Endothelial cell of hepatic sinusoid (primary cell): ENCODE measurements around the gene HDAC9.

Experiments
- in situ Hi-C: cut with HindIII; loops from 2 replicates; pipeline ENCODE4 v1.10.0; 2017; ENCODE audit warnings: low sequenced_read_pairs

Gene HDAC9

GRCh38 chr7:18771834-18772566 is 276.5 kb downstream of the HDAC9 start:
- in situ Hi-C loops: no loop called here

- in situ Hi-C loops: no loop called here
Observed at GRCh38 chr7:18772567-18772965, 277.0 kb downstream of the HDAC9 start.

GRCh38 chr7:18777314-18777713 is 281.8 kb downstream of the HDAC9 start:
- in situ Hi-C loops: no loop called here

- in situ Hi-C loops: no loop called here
Observed at GRCh38 chr7:18778594-18778993, 283.0 kb downstream of the HDAC9 start.

DNA sequence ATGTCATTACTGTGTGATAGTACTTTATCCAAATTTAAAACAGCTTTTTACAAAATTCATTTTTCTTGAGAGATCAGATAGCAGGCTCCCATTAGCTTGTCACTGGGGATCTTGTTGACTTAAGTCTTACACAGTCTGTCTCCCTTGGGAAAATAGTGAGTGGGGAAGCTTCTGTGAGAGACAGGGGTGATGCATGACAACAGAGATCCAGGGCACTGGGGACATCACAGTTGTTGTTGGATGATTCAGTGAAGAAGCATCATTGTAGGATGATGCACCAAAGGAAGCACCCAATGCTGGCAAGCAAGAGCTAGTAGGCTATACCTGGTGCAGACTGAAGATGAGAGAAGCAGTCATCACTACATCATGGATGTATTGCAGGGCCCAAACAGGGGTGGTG is 284.7 kb downstream of the HDAC9 start:
- in situ Hi-C loops: no loop called here

DNA sequence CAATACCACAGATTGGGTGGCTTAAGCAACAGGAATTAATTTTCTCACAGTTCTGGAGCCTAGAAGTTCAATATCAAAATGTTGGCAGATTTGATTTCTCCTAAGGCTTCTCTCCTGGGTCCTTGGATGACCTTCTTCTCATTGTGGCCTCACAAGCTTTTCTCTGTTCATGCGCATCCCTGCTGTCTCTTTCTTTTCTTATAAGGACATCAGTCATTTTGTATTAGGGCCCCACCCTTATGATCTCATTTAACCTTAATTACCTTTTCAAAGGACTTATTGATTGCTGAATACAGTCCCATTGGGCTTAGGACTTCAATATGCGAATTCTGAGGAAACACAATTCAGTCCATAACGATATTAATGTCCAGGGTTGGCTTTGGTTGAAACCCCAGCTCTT is 285.4 kb downstream of the HDAC9 start:
- in situ Hi-C loops: no loop called here

DNA sequence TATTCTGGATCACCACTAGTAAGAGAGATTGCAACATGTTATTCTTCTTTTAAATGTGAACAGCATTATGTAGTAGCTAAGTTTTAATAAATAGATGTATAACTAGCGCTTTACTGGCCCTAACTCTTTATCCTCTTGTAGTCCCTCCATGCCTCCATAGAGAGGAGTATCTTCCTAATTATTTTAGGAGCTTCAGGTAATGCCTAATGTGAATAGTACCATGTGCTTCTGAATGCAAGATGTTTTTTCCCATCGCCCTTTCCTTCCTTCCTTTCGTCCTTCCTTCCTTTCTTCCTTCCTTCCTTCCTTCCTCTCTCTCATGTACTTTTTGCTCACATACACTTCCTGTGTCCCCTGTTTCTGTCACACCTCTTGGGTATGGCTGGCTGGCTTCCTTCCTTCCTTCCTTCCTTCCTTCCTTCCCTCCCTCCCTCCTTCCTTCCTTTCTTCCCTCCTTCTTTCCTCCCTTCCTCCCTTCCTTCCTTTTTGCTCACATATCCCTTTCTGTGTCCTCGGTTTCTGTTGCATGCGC is 290.7 kb downstream of the HDAC9 start:
- in situ Hi-C loops: no loop called here

GRCh38 chr7:18786796-18787195 is 291.2 kb downstream of the HDAC9 start:
- in situ Hi-C loops: no loop called here

GRCh38 chr7:18788026-18788425 is 292.5 kb downstream of the HDAC9 start:
- in situ Hi-C loops: no loop called here

- in situ Hi-C loops: no loop called here
Observed at GRCh38 chr7:18792871-18793595, 297.5 kb downstream of the HDAC9 start.

DNA sequence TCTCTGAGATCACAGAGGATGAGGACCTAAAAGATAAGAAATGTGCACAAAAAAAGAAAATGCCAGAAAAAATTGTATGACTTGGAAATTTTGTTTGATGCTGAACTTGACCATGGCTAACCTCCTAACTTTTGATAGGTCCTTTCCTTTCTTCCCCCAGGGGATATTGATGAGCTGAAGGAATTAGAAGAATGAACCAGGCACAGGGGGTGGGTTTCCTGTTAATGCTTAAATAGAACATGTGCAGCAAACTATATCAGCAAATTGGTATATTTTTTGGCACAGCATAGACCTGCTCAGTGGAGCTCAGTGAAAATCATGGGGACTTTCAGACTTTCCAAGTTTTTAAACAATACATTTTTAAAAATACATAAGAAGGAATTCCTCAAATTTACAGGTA is 300.7 kb downstream of the HDAC9 start:
- in situ Hi-C loops: no loop called here

DNA sequence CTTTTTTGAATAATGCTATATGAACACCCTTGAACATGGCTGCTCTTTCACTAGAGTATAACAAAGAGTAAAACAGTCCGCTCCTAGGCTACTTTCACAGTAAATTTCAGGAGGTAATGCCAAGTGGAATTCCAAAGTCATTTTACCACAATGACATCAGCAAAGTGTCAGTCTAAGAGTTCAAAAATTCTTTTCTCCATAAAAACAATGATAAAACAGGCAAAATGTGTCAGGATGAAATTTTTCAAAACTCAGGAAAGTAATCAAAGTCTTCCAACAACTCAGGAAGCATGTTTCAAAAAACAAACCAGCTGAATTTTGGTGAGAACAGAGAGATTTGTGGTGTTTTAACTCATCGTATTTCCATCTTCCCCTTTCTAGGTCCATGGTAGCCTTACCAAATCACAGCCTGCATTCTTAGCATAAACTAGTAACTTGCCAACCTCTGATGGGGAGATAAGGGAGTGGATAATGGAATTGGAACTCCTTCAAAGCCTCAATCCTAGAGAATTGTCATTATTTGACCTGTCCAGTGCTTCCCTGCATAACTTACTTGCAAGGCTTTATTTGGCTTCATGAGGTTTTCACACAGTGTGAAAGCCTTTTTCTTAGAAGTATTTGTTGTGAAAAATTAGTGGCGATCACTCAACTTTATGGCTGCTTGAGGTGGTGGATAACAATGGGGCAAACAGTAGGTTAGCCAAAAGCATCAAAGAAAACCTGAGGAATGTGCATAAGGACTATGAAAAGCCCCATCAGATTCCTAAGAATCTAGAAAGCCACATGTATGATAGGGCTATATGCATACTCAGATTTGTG is 302.7 kb downstream of the HDAC9 start:
- in situ Hi-C loops: no loop called here

DNA sequence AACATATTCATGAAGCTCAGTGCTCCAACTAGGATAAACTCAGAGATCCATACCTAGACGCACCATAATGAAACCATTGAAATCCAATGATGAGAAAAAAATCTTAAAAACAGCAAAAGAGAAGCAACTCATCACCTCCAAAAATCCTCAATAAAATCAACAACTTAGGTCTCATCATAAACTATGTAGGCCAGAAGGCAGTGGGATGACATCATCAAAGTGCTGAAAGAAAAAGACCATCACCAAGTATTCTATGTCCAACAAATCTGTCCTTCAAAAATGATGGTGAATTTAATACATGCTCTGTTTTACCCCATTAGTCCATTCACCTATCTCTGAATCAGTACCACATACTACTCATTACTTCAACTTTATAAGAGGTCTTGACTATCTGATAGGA is 304.4 kb downstream of the HDAC9 start:
- in situ Hi-C loops: no loop called here

DNA sequence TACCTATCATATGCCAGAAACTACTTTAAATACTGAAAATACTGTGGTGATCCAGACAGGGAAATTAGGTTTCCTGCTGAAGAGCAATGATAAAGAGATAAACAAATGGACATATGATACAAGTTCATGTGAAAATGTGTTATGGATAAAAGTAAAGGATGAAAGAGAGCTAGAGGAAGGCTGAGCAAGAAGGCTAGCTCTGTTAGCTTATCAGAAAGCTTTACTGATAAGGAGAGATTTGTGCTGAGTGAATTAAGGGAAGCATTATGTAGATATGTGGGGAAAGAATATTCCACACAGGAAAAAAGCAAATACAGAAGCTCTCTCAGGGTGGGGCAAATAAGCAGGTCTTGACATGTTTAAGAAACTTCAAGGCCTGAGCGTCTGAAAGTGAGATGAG is 308.4 kb downstream of the HDAC9 start:
- in situ Hi-C loops: no loop called here

- in situ Hi-C loops: no loop called here
Observed at GRCh38 chr7:18806177-18806576, 310.6 kb downstream of the HDAC9 start.

GRCh38 chr7:18808026-18808425 is 312.5 kb downstream of the HDAC9 start:
- in situ Hi-C loops: no loop called here

DNA sequence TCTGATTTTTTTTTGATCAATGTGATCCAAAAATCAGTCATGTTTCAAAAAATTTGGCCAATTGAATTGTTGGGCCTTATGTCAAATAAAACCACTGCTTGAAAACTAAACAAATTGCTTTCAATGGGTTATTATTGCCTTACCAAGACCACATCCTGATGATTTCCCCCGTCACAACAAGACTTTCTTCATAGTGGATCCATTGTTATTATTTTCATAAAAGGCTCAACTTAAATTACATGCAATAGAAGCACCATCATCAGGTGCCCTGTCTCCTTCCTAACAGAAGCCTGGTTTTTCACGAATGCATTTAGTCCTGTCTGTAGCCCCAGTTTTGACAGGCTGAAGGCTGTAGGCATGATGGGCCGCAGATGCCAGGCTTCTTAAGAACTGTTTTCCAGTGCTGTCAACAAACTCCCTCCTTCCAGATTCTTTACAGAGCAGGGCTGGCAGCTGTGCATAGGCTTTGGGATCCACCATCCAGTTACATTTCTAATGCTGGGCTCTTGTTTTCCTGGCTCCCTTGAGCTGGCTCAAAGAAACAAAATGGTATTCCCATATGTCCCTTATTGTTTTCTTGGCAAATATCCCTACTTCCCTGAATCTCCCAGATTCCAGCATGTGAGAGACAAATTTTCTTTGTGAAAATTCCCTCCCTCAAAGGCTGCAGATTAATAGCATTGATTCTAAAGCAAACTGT is 319.9 kb downstream of the HDAC9 start:
- in situ Hi-C loops: no loop called here

DNA sequence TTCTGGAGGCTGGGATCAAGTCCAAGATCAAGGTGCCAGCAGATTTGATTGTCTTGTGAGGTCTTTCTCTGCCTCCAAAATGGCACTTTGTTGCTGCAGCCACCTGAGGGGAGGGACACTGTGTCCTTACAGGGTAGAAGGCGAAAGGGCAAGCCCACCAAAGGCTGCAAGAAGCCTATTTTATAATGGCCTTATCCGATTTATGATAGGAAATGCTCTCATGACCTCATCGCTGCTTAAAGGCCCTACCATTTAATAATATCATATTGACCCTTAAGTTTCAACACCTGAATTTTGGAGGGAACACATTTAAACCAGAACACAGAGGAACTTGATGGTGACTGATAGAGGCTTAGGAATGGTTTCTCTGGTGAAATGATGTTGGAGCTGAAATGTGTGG is 325.4 kb downstream of the HDAC9 start:
- in situ Hi-C loops: no loop called here

- in situ Hi-C loops: no loop called here
Observed at GRCh38 chr7:18821554-18821953, 326.0 kb downstream of the HDAC9 start.

DNA sequence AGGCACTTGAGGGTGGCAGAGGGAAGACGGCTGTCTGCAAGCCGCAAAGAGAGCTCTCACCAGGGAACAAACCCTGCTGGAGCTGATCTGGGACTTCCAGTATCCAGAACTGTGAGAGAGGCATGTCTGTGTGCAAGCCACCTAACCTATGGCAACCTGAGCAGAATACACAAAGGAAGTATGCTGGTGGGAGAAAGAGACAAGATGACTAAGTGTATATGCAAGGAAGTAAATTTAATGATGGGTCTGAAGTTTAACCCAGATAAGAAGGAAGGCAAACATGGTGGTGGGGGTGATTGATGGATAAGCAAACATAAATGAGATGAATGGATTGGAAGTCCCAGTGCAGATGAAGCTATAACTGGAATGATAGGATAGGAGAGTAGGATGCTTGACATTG is 328.6 kb downstream of the HDAC9 start:
- in situ Hi-C loops: no loop called here
